ENCODE results near the gene DDX10.
"Not testable (repeated sequence)": the region's sequence is repeated elsewhere in the genome, so short reads cannot be mapped to it uniquely, and the experiment has no call there.

Gene DDX10

GRCh38 chr11:108766596-108767173, 101.8 kb downstream of the DDX10 start:
- no peak for DNase-seq (ENCODE audit: insufficient read length, low spot score)
- no peak for FAIRE-seq

GRCh38 chr11:108768370-108768769, 103.5 kb downstream of the DDX10 start:
- DNase-seq (ENCODE audit: insufficient read length, low spot score) (no peak), FAIRE-seq (no peak)

- no peak for FAIRE-seq
Observed at GRCh38 chr11:108768964-108769363, 104.1 kb downstream of the DDX10 start.

GRCh38 chr11:108774037-108774730, 109.3 kb downstream of the DDX10 start:
- peak; percentile 54 for FAIRE-seq
- no peak for DNase-seq (ENCODE audit: insufficient read length, low spot score)

More at GRCh38 chr11:108768964-108769363, 104.1 kb downstream of the DDX10 start:
- DNase-seq (ENCODE audit: insufficient read length, low spot score): no peak

GRCh38 chr11:108775324-108775723, 110.5 kb downstream of the DDX10 start:
- FAIRE-seq: no peak
- DNase-seq (ENCODE audit: insufficient read length, low spot score): no peak

GRCh38 chr11:108779147-108779546, 114.3 kb downstream of the DDX10 start:
- FAIRE-seq; DNase-seq (ENCODE audit: insufficient read length, low spot score): not testable (repeated sequence)

GRCh38 chr11:108780119-108780518, 115.2 kb downstream of the DDX10 start:
- no peak for FAIRE-seq
- no peak for DNase-seq (ENCODE audit: insufficient read length, low spot score)

- FAIRE-seq (no peak), DNase-seq (ENCODE audit: insufficient read length, low spot score) (no peak)
Observed at GRCh38 chr11:108781946-108782345, 117.1 kb downstream of the DDX10 start.

GRCh38 chr11:108786281-108786990, 121.6 kb downstream of the DDX10 start:
- no peak for DNase-seq (ENCODE audit: insufficient read length, low spot score)
- peak; percentile 13 for FAIRE-seq

GRCh38 chr11:108787105-108787504, 122.2 kb downstream of the DDX10 start:
- DNase-seq (ENCODE audit: insufficient read length, low spot score) (no peak), FAIRE-seq (no peak)

GRCh38 chr11:108788565-108789199, 123.8 kb downstream of the DDX10 start:
- peak; percentile 24 for DNase-seq (ENCODE audit: insufficient read length, low spot score)
- FAIRE-seq: no peak

- FAIRE-seq (peak; percentile 55), DNase-seq (ENCODE audit: insufficient read length, low spot score) (no peak)
Observed at GRCh38 chr11:108790501-108791299, 125.8 kb downstream of the DDX10 start.

GRCh38 chr11:108793138-108793537, 128.3 kb downstream of the DDX10 start:
- no peak for FAIRE-seq
- DNase-seq (ENCODE audit: insufficient read length, low spot score): no peak

- DNase-seq (ENCODE audit: insufficient read length, low spot score) (no peak), FAIRE-seq (no peak)
Observed at GRCh38 chr11:108793611-108794010, 128.7 kb downstream of the DDX10 start.

GRCh38 chr11:108796551-108796950, 131.7 kb downstream of the DDX10 start:
- DNase-seq (ENCODE audit: insufficient read length, low spot score) (no peak), FAIRE-seq (no peak)

- no peak for FAIRE-seq
Observed at GRCh38 chr11:108797578-108798100, 132.8 kb downstream of the DDX10 start.

GRCh38 chr11:108802492-108802891, 137.6 kb downstream of the DDX10 start:
- DNase-seq (ENCODE audit: insufficient read length, low spot score) (no peak), FAIRE-seq (no peak)

More at GRCh38 chr11:108797578-108798100, 132.8 kb downstream of the DDX10 start:
- no peak for DNase-seq (ENCODE audit: insufficient read length, low spot score)

- FAIRE-seq (no peak), DNase-seq (ENCODE audit: insufficient read length, low spot score) (no peak)
Observed at GRCh38 chr11:108803776-108804175, 138.9 kb downstream of the DDX10 start.

GRCh38 chr11:108804511-108804910, 139.6 kb downstream of the DDX10 start:
- DNase-seq (ENCODE audit: insufficient read length, low spot score): no peak
- FAIRE-seq: no peak

- no peak for DNase-seq (ENCODE audit: insufficient read length, low spot score)
- no peak for FAIRE-seq
Observed at GRCh38 chr11:108805030-108805429, 140.2 kb downstream of the DDX10 start.

Measured in HTR-8/SVneo (cell line).